Retinal pigment epithelial cell (primary cell): ENCODE data around the gene TXNDC17.
A peak's percentile ranks its signal among the peaks of the same experiment; 100 is the strongest.
"Not testable (repeated sequence)": the region's sequence is repeated elsewhere in the genome, so short reads cannot be mapped to it uniquely, and the experiment has no call there.

Experiments
- DNase-seq: peaks from one replicate; pipeline ENCODE4 v3.0.0-alpha.2; 2010; ENCODE audit warnings: low read depth
- H3K4me3 ChIP-seq: 2 replicates; pipeline ENCODE4 v1.5.1; 2011; ENCODE audit warnings: mild to moderate bottlenecking, low read length, control low read depth, moderate library complexity
- CTCF ChIP-seq: conservative IDR thresholded peaks from 2 replicates; pipeline ENCODE4 v1.5.1; 2011; ENCODE audit warnings: low read depth, low read length, control low read depth, inconsistent platforms

Gene TXNDC17

GRCh38 chr17:6654841-6655731 is 14.2 kb downstream of the TXNDC17 start:
- H3K4me3 ChIP-seq, result peak overlapping the region; percentile 35
- no peak for DNase-seq
- TF ChIP-seq CTCF, result peak; percentile 35

GRCh38 chr17:6655732-6656361 is 15.0 kb downstream of the TXNDC17 start:
- H3K4me3 ChIP-seq, DNase-seq: not testable (repeated sequence)

GRCh38 chr17:6656797-6657632 is 16.2 kb downstream of the TXNDC17 start:
- H3K4me3 ChIP-seq, DNase-seq: not testable (repeated sequence)

- H3K4me3 ChIP-seq, result no peak overlapping the region
- DNase-seq, result no peak
- TF ChIP-seq CTCF, result no peak
These were observed 16.9 kb downstream of the TXNDC17 start for GRCh38 chr17:6657633-6658287.

GRCh38 chr17:6658411-6658810 is 17.6 kb downstream of the TXNDC17 start:
- not testable (repeated sequence) for DNase-seq, H3K4me3 ChIP-seq

- TF ChIP-seq CTCF, result no peak
- no peak overlapping the region for H3K4me3 ChIP-seq
- no peak for DNase-seq
These were observed 19.2 kb downstream of the TXNDC17 start for GRCh38 chr17:6660101-6660500.

GRCh38 chr17:6660805-6661463 is 20.1 kb downstream of the TXNDC17 start:
- no peak for TF ChIP-seq CTCF
- no peak overlapping the region for H3K4me3 ChIP-seq
- no peak for DNase-seq

- DNase-seq, result no peak
- TF ChIP-seq CTCF, result no peak
- H3K4me3 ChIP-seq, result no peak overlapping the region
These were observed 20.6 kb downstream of the TXNDC17 start for GRCh38 chr17:6661464-6661848.

- not testable (repeated sequence) for DNase-seq, H3K4me3 ChIP-seq
These were observed 22.3 kb downstream of the TXNDC17 start for GRCh38 chr17:6663200-6663599.
